HFFc6 (cell line): Measurements from ENCODE around the gene ZNF365. TPM values are rescaled to one million over a fixed set of nuclear protein-coding genes. Genes with fewer than 3 reads are reported as not detected.
A peak's percentile ranks its signal among the peaks of the same experiment; 100 is the strongest.

Experiments
- DNase-seq: peaks from one replicate; pipeline ENCODE4 v3.0.0-alpha.2; 2018
- H3K27ac Mint-ChIP-seq: 2 replicates; pipeline ENCODE4 v1.8.0; 2020; ENCODE audit warnings: mild to moderate bottlenecking, mixed read lengths
- H3K27me3 Mint-ChIP-seq: 2 replicates; pipeline ENCODE4 v1.8.0; 2021; ENCODE audit warnings: mild to moderate bottlenecking, moderate library complexity, mixed read lengths; ENCODE audit not compliant: insufficient read depth
- H3K36me3 Mint-ChIP-seq: 2 replicates; pipeline ENCODE4 v1.8.0; 2021; ENCODE audit warnings: low read depth, mixed read lengths
- H3K4me1 Mint-ChIP-seq: 2 replicates; pipeline ENCODE4 v1.8.0; 2020; ENCODE audit warnings: low read depth, mixed read lengths
- H3K4me3 Mint-ChIP-seq: 2 replicates; pipeline ENCODE4 v1.8.0; 2020; ENCODE audit warnings: mild to moderate bottlenecking, moderate library complexity, mixed read lengths
- H3K9me3 Mint-ChIP-seq: 2 replicates; pipeline ENCODE4 v1.8.0; 2020; ENCODE audit warnings: mild to moderate bottlenecking, mixed read lengths
- CTCF ChIP-seq: fragments of 200-600 bp; sonication (generic); IDR thresholded peaks from 2 replicates; pipeline ENCODE4 v1.5.0; 2021; ENCODE audit warnings: antibody characterized with exemption, mild to moderate bottlenecking
- long read RNA-seq: library from polyadenylated mRNA; unstranded; transcript quantifications from one replicate; pipeline ENCODE4 v2.0.0, GENCODE V29; 2019
- total RNA-seq, 6 experiments: library from RNA; stranded (reverse); fragmentation: NEBNext Ultra II Directional; extraction: Animal tissue kit (Norgen Biotek cat#: 25700); gene quantifications; 2 replicates in 1 of 6; 3 replicates in 5 of 6; pipeline ENCODE4 v1.2.3, GENCODE V29; 2021

ZNF365 gene
- 10 to 100 TPM; 10.2 to 14.7 (median 11.3) TPM for total RNA-seq
- long read RNA-seq, full-length matches to known transcripts: 19 of 21 reads
- long read RNA-seq, partial matches to known transcripts: 0 of 21 reads
- long read RNA-seq, other reads (novel, unspliced or antisense): 2 of 21 reads

GRCh38 chr10:62373995-62374861, at the start of gene ZNF365:
TSS of gene ZNF365 (plus strand) at chr10:62374369. CDS start at chr10:62376194, 1,825 bp downstream.
- no peak; the same call in 1 of the 2 replicates for TF ChIP-seq CTCF
- peaks cover 16% of the 10 kb centered on the region for H3K36me3 Mint-ChIP-seq
- H3K27me3 Mint-ChIP-seq: peaks cover 1% of the 10 kb centered on the region; the same call in 1 of the 2 replicates
- peaks cover 55% of the 10 kb centered on the region for H3K4me1 Mint-ChIP-seq
- H3K9me3 Mint-ChIP-seq: no peaks in the 10 kb centered on the region
- DNase-seq: peak; percentile 60
- peak within 1 kb of the TSS; percentile 93 for H3K4me3 Mint-ChIP-seq
- H3K27ac Mint-ChIP-seq: peak within 1 kb of the TSS; percentile 89

GRCh38 chr10:62326176-62326575, 48.0 kb upstream of the ZNF365 start:
- Mint-ChIP-seq H3K27me3 (peaks cover 2% of the 10 kb centered on the region), H3K36me3 (peaks cover 14% of the 10 kb centered on the region), H3K9me3 (peaks cover 14% of the 10 kb centered on the region), H3K4me1 (peaks cover 23% of the 10 kb centered on the region), H3K4me3 (no peak overlapping the region), H3K27ac (no peak overlapping the region)
- DNase-seq: no peak
- no peak for TF ChIP-seq CTCF

GRCh38 chr10:62327885-62328284, 46.3 kb upstream of the ZNF365 start:
- H3K9me3 Mint-ChIP-seq: peaks cover 26% of the 10 kb centered on the region
- no peak for TF ChIP-seq CTCF
- peaks cover 16% of the 10 kb centered on the region for H3K4me1 Mint-ChIP-seq

GRCh38 chr10:62330213-62330612, 44.0 kb upstream of the ZNF365 start:
- Mint-ChIP-seq H3K27ac (no peak overlapping the region), H3K9me3 (peaks cover 23% of the 10 kb centered on the region), H3K4me1 (peaks cover 8% of the 10 kb centered on the region), H3K27me3 (peaks cover 2% of the 10 kb centered on the region), H3K36me3 (peaks cover 23% of the 10 kb centered on the region), H3K4me3 (no peak overlapping the region)
- TF ChIP-seq CTCF: no peak
- no peak for DNase-seq

More at GRCh38 chr10:62327885-62328284, 46.3 kb upstream of the ZNF365 start:
- Mint-ChIP-seq H3K4me3 (no peak overlapping the region), H3K36me3 (peaks cover 21% of the 10 kb centered on the region), H3K27me3 (peaks cover 4% of the 10 kb centered on the region), H3K27ac (no peak overlapping the region)
- DNase-seq: peak; percentile 35

- no peak for DNase-seq
- Mint-ChIP-seq H3K27me3 (peaks cover 2% of the 10 kb centered on the region), H3K4me1 (peaks cover 25% of the 10 kb centered on the region), H3K27ac (no peak overlapping the region), H3K4me3 (no peak overlapping the region), H3K9me3 (peaks cover 23% of the 10 kb centered on the region), H3K36me3 (peaks cover 29% of the 10 kb centered on the region)
- no peak for TF ChIP-seq CTCF
Measured at GRCh38 chr10:62332406-62332805, 41.8 kb upstream of the ZNF365 start.
